SK-N-SH (cell line): ENCODE measurements around the gene POLN. TPM values are rescaled to one million over a fixed set of nuclear protein-coding genes. Genes with fewer than 3 reads are reported as not detected.

Experiments used
- CTCF ChIA-PET: fragments of 300-600, 350-600 bp; formaldehyde crosslinking; extraction: SDS; loops from one replicate; lab custom pipeline; 2021; lab: Yijun Ruan, JAX
- POLR2A ChIA-PET: fragments of 350-600 bp; sonication (Branson Sonifier 250); formaldehyde crosslinking; extraction: SDS; loops from one replicate; lab custom pipeline; 2020; ENCODE audit warnings: antibody characterized with exemption, inconsistent platforms; lab: Yijun Ruan, JAX
- DNase-seq: peaks from one replicate; pipeline ENCODE4 v3.0.0; 2012
- H2AFZ ChIP-seq: fragments of 200-600 bp; sonication (generic); 2 replicates; pipeline ENCODE4 v1.8.1; 2016; ENCODE audit warnings: antibody characterized with exemption, mild to moderate bottlenecking, low read depth
- H3F3A ChIP-seq: fragments of 200-600 bp; sonication (generic); replicated peaks from 2 replicates; pipeline ENCODE3; 2016; ENCODE audit warnings: antibody characterized with exemption, mild to moderate bottlenecking; ENCODE audit not compliant: insufficient read depth
- H3K27ac ChIP-seq, 2 experiments: fragments of 200-500 bp in 1 of 2; fragments of 200-600 bp in 1 of 2; sonication (Bioruptor generic) in 1 of 2; sonication (generic), shearing (Covaris generic) in 1 of 2; 2 replicates each; pipeline versions ENCODE4 v1.5.1 to v1.6.1; 2014 to 2016; ENCODE audit warnings: low read depth in 2 of 2, inconsistent platforms in 1 of 2, low read length in 1 of 2, mild to moderate bottlenecking in 1 of 2, mixed read lengths in 1 of 2
- H3K27me3 ChIP-seq: fragments of 200-600 bp; sonication (generic), shearing (Covaris generic); 2 replicates; pipeline ENCODE4 v1.6.1; 2016; ENCODE audit warnings: mixed run types; ENCODE audit not compliant: insufficient read depth
- H3K36me3 ChIP-seq, 2 experiments: fragments of 200-500 bp in 1 of 2; fragments of 200-600 bp in 1 of 2; sonication (Bioruptor generic) in 1 of 2; sonication (generic) in 1 of 2; replicated peaks in 1 of 2; 2 replicates each; pipeline versions ENCODE3 to v1.5.1; 2014 to 2016; ENCODE audit warnings: low read length in 1 of 2, mild to moderate bottlenecking in 1 of 2; ENCODE audit not compliant: insufficient read depth in 2 of 2, control insufficient read depth in 1 of 2
- H3K4me1 ChIP-seq, 2 experiments: fragments of 200-500 bp in 1 of 2; fragments of 200-600 bp in 1 of 2; sonication (Bioruptor generic) in 1 of 2; sonication (generic), shearing (Covaris generic) in 1 of 2; 2 replicates each; pipeline versions ENCODE4 v1.5.1 to v1.6.1; 2014 to 2016; ENCODE audit warnings: low read depth in 1 of 2, low read length in 1 of 2, mixed run types in 1 of 2; ENCODE audit not compliant: insufficient read depth in 2 of 2, control insufficient read depth in 1 of 2
- H3K4me2 ChIP-seq: fragments of 200-600 bp; sonication (generic), shearing (Covaris generic); 2 replicates; pipeline ENCODE4 v1.6.1; 2017; ENCODE audit warnings: mixed run types
- H3K4me3 ChIP-seq, 2 experiments: fragments of 200-500 bp in 1 of 2; fragments of 200-600 bp in 1 of 2; sonication (Bioruptor generic) in 1 of 2; sonication (generic), shearing (Covaris generic) in 1 of 2; 2 replicates each; pipeline versions ENCODE4 v1.5.1 to v1.8.1; 2014 to 2016; ENCODE audit warnings: low read depth in 2 of 2, inconsistent platforms in 1 of 2, low read length in 1 of 2, mild to moderate bottlenecking in 1 of 2, mixed read lengths in 1 of 2, moderate library complexity in 1 of 2
- H3K79me2 ChIP-seq: fragments of 200-600 bp; sonication (generic); 2 replicates; pipeline ENCODE4 v1.8.1; 2017; ENCODE audit warnings: mild to moderate bottlenecking; ENCODE audit not compliant: insufficient read depth
- H3K9ac ChIP-seq: fragments of 200-600 bp; sonication (generic); 2 replicates; pipeline ENCODE4 v1.6.1; 2017; ENCODE audit warnings: mixed run types
- H3K9me2 ChIP-seq: fragments of 200-600 bp; sonication (generic); 2 replicates; pipeline ENCODE4 v1.6.1; 2017; ENCODE audit warnings: mixed run types
- H3K9me3 ChIP-seq: fragments of 200-600 bp; sonication (generic); 2 replicates; pipeline ENCODE4 v1.6.1; 2017; ENCODE audit warnings: mixed run types, mild to moderate bottlenecking, moderate library complexity
- H4K20me1 ChIP-seq: fragments of 200-600 bp; sonication (generic); 2 replicates; pipeline ENCODE4 v1.6.1; 2017; ENCODE audit warnings: mild to moderate bottlenecking, mixed run types; ENCODE audit not compliant: insufficient read depth
- ELF1 ChIP-seq: IDR thresholded peaks from 2 replicates; pipeline ENCODE4 v1.4.0; 2012
- EP300 ChIP-seq, 2 experiments: IDR thresholded peaks; 2 replicates each; pipeline versions ENCODE4 v1.4.0 to v1.6.1; 2012; ENCODE audit warnings: borderline replicate concordance in 1 of 2, low read depth in 1 of 2, low read length in 1 of 2
- EZH2phosphoT487 ChIP-seq: fragments of 200-600 bp; sonication (generic); IDR thresholded peaks from 2 replicates; pipeline ENCODE4 v1.6.1; 2017; ENCODE audit warnings: low read depth, mixed run types, mild to moderate bottlenecking, antibody characterized with exemption, moderate library complexity, borderline replicate concordance
- FOXJ3 ChIP-seq: sonication (generic); formaldehyde crosslinking; IDR thresholded peaks from 2 replicates; pipeline ENCODE4 v1.5.1; 2020; ENCODE audit warnings: mild to moderate bottlenecking, missing genetic modification reagents
- GABPA ChIP-seq: IDR thresholded peaks from 2 replicates; pipeline ENCODE4 v1.4.0; 2012; ENCODE audit warnings: low read depth, mild to moderate bottlenecking
- JUND ChIP-seq: IDR thresholded peaks from 2 replicates; pipeline ENCODE4 v1.4.0; 2012
- MEF2A ChIP-seq: IDR thresholded peaks from 2 replicates; pipeline ENCODE4 v1.4.0; 2012; ENCODE audit warnings: low read depth, borderline replicate concordance
- NRF1 ChIP-seq: IDR thresholded peaks from 2 replicates; pipeline ENCODE4 v1.6.1; 2012; ENCODE audit warnings: low read depth, mild to moderate bottlenecking, low read length
- RXRA ChIP-seq: IDR thresholded peaks from 2 replicates; pipeline ENCODE4 v1.4.0; 2012; ENCODE audit warnings: low read depth, mild to moderate bottlenecking, borderline replicate concordance
- SMC3 ChIP-seq: IDR thresholded peaks from 2 replicates; pipeline ENCODE4 v1.6.1; 2012; ENCODE audit warnings: low read depth, low read length, improper control_type of control experiment
- TAF1 ChIP-seq: IDR thresholded peaks from 2 replicates; pipeline ENCODE4 v1.6.1; 2012; ENCODE audit warnings: low read depth, mild to moderate bottlenecking, low read length, moderate library complexity, borderline replicate concordance
- TEAD4 ChIP-seq: IDR thresholded peaks from 2 replicates; pipeline ENCODE4 v1.4.0; 2012; ENCODE audit warnings: mild to moderate bottlenecking, borderline replicate concordance; ENCODE audit not compliant: insufficient read depth
- YY1 ChIP-seq: IDR thresholded peaks from 2 replicates; pipeline ENCODE4 v1.4.0; 2012; ENCODE audit warnings: low read depth, mild to moderate bottlenecking
- WGBS: methylation state at CpG from one replicate; pipeline ENCODE4 v1.1.6; 2017; ENCODE audit warnings: low lambda C conversion rate; 5-methylcytosine and 5-hydroxymethylcytosine counted together
- polyA plus RNA-seq, 3 experiments: library from polyadenylated mRNA; depleted of rRNA; stranded (reverse); fragments of >200 nt; gene quantifications; 2 replicates each; pipeline ENCODE4 v1.2.3, GENCODE V29; 2012
- TF ChIP-seq, protein P1 (sequence below): IDR thresholded peaks from 2 replicates; pipeline ENCODE4 v1.6.1; 2012; ENCODE audit warnings: mild to moderate bottlenecking, low read depth, low read length, moderate library complexity
- TF ChIP-seq, protein P2 (sequence below): IDR thresholded peaks from 2 replicates; pipeline ENCODE4 v1.4.0; 2012; ENCODE audit warnings: low read depth, borderline replicate concordance

POLN gene
- polyA plus RNA-seq, 1 of the 3 experiments (the other 2 are of a cell fraction): 0.67 TPM

DNA sequence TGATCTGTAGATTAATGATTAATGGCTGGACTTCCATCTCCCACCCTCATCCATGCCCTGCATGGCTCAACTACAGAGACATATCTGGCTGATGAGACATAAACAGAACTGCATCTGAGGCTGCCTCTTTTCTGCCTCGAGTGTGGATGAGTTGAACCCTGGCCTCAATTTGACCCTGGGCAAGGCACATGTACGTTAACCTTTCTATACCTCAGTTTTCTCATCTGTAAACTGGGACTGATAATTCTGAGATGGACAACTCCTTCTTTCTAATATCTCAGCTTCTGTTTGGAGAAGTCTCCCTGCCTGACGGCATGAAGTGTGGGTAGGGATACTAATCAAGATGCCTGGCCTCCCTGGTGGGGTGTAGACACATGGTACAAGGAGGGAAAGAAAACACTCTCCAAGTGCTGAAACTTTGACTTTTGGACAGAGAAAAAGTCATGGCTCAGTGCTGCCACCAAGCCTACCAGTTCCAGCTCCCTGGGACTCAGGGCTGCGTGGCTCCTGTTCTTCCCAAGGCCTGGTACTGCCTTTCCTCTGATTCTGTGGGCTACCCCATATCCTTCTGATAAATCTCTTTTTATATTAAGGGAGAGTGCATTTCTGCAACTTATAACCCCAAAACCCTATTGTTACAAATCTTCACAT is 64.4 kb downstream of the POLN start:
- Histone ChIP-seq H3K27ac (no peak overlapping the region), H3K4me1 (no peaks in the 10 kb centered on the region), H2AFZ (no peak overlapping the region), H3K4me3 (no peak overlapping the region), H3K79me2 (no peaks in the 10 kb centered on the region)
- WGBS: 63% methylated on average over 4 of the region's 4 CpGs
- POLR2A ChIA-PET: no interaction called here
- no peak for TF ChIP-seq FOXJ3 (CRISPR knock-in tag)
- no peak for TF ChIP-seq TAF1
- TF ChIP-seq, protein P1, sequence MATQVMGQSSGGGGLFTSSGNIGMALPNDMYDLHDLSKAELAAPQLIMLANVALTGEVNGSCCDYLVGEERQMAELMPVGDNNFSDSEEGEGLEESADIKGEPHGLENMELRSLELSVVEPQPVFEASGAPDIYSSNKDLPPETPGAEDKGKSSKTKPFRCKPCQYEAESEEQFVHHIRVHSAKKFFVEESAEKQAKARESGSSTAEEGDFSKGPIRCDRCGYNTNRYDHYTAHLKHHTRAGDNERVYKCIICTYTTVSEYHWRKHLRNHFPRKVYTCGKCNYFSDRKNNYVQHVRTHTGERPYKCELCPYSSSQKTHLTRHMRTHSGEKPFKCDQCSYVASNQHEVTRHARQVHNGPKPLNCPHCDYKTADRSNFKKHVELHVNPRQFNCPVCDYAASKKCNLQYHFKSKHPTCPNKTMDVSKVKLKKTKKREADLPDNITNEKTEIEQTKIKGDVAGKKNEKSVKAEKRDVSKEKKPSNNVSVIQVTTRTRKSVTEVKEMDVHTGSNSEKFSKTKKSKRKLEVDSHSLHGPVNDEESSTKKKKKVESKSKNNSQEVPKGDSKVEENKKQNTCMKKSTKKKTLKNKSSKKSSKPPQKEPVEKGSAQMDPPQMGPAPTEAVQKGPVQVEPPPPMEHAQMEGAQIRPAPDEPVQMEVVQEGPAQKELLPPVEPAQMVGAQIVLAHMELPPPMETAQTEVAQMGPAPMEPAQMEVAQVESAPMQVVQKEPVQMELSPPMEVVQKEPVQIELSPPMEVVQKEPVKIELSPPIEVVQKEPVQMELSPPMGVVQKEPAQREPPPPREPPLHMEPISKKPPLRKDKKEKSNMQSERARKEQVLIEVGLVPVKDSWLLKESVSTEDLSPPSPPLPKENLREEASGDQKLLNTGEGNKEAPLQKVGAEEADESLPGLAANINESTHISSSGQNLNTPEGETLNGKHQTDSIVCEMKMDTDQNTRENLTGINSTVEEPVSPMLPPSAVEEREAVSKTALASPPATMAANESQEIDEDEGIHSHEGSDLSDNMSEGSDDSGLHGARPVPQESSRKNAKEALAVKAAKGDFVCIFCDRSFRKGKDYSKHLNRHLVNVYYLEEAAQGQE: peak; percentile 80
- no peak for TF ChIP-seq YY1
- no peak for TF ChIP-seq ELF1
- TF ChIP-seq JUND: no peak
- TF ChIP-seq, all 33 proteins: peak for 1
- no peak for DNase-seq
- Histone ChIP-seq H3K27me3 (no peaks in the 10 kb centered on the region), H3F3A (peaks cover 3% of the 10 kb centered on the region), H3K4me2 (no peak overlapping the region), H3K9me2 (no peaks in the 10 kb centered on the region), H4K20me1 (no peaks in the 10 kb centered on the region), H3K9me3 (no peaks in the 10 kb centered on the region), H3K9ac (no peak overlapping the region), H3K36me3 (no peaks in the 10 kb centered on the region)
- CTCF ChIA-PET: interaction anchor here (0.6 to 0.8 kb wide), 2 partner anchors 8 to 27 kb away, joined by 3 read pairs; no protein-coding TSS in a partner anchor

- POLR2A ChIA-PET: interaction anchor here (1.1 kb wide), 1 partner anchor 360 kb away, joined by 3 read pairs; the partner anchor contains the start of gene FAM193A
- H3K36me3 ChIP-seq: no peaks in the 10 kb centered on the region
- H3K9me3 ChIP-seq: no peaks in the 10 kb centered on the region
- H3K79me2 ChIP-seq: no peaks in the 10 kb centered on the region
- TF ChIP-seq RXRA (no peak), SMC3 (no peak), TEAD4 (no peak), EZH2phosphoT487 (no peak), EP300 (IDR thresholded peaks at IDR 0.05; ENCODE audit: borderline replicate concordance in 1 of 2, low read depth in 1 of 2, low read length in 1 of 2) (no peak), NRF1 (no peak), MEF2A (no peak), GABPA (no peak), YY1 (no peak), TAF1 (no peak)
- TF ChIP-seq, protein P2, sequence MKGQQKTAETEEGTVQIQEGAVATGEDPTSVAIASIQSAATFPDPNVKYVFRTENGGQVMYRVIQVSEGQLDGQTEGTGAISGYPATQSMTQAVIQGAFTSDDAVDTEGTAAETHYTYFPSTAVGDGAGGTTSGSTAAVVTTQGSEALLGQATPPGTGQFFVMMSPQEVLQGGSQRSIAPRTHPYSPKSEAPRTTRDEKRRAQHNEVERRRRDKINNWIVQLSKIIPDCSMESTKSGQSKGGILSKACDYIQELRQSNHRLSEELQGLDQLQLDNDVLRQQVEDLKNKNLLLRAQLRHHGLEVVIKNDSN: no peak
- H3K4me2 ChIP-seq: no peak overlapping the region
- WGBS: 77% methylated on average over 9 of the region's 9 CpGs
- no peaks in the 10 kb centered on the region for H4K20me1 ChIP-seq
- H3K9me2 ChIP-seq: no peaks in the 10 kb centered on the region
- H3K27ac ChIP-seq: no peak overlapping the region
- no peak for DNase-seq
- CTCF ChIA-PET: no interaction called here
- no peak overlapping the region for H3K9ac ChIP-seq
- H3K4me1 ChIP-seq: no peaks in the 10 kb centered on the region
- peaks cover 3% of the 10 kb centered on the region for H3F3A ChIP-seq
- H3K27me3 ChIP-seq: no peaks in the 10 kb centered on the region
- no peak overlapping the region for H3K4me3 ChIP-seq
- no peak overlapping the region for H2AFZ ChIP-seq
Observed at GRCh38 chr4:2175990-2176698, 65.8 kb downstream of the POLN start.
